ENCODE results near the gene NRXN3.

The NRXN3 gene

GRCh38 chr14:78950649-78951048, 780.5 kb downstream of the NRXN3 start:
- no peak for DNase-seq (ENCODE audit: low read depth)
- no peak for TF ChIP-seq CTCF (IDR thresholded peaks at IDR 0.05; ENCODE audit: insufficient read depth, low read depth, low read length, missing control alignments)
- H3K4me3 ChIP-seq (ENCODE audit: low read depth, low read length), result no peak overlapping the region

GRCh38 chr14:78951602-78952001, 781.4 kb downstream of the NRXN3 start:
- no peak for TF ChIP-seq CTCF (IDR thresholded peaks at IDR 0.05; ENCODE audit: insufficient read depth, low read depth, low read length, missing control alignments)

GRCh38 chr14:78959674-78960264, 789.6 kb downstream of the NRXN3 start:
- DNase-seq (ENCODE audit: low read depth), result peak; percentile 68
- peak; percentile 88 for TF ChIP-seq CTCF (IDR thresholded peaks at IDR 0.05; ENCODE audit: insufficient read depth, low read depth, low read length, missing control alignments)
- H3K4me3 ChIP-seq (ENCODE audit: low read depth, low read length), result no peak overlapping the region

More at GRCh38 chr14:78951602-78952001, 781.4 kb downstream of the NRXN3 start:
- H3K4me3 ChIP-seq (ENCODE audit: low read depth, low read length), result no peak overlapping the region
- DNase-seq (ENCODE audit: low read depth), result no peak

- H3K4me3 ChIP-seq (ENCODE audit: low read depth, low read length), result no peak overlapping the region
- TF ChIP-seq CTCF (IDR thresholded peaks at IDR 0.05; ENCODE audit: insufficient read depth, low read depth, low read length, missing control alignments), result no peak
- no peak for DNase-seq (ENCODE audit: low read depth)
These were observed 797.1 kb downstream of the NRXN3 start for GRCh38 chr14:78967111-78967809.

GRCh38 chr14:78968265-78968664, 798.1 kb downstream of the NRXN3 start:
- no peak for TF ChIP-seq CTCF (IDR thresholded peaks at IDR 0.05; ENCODE audit: insufficient read depth, low read depth, low read length, missing control alignments)

GRCh38 chr14:78970677-78971076, 800.5 kb downstream of the NRXN3 start:
- no peak for TF ChIP-seq CTCF (IDR thresholded peaks at IDR 0.05; ENCODE audit: insufficient read depth, low read depth, low read length, missing control alignments)
- no peak overlapping the region for H3K4me3 ChIP-seq (ENCODE audit: low read depth, low read length)
- DNase-seq (ENCODE audit: low read depth), result peak; percentile 8

More at GRCh38 chr14:78968265-78968664, 798.1 kb downstream of the NRXN3 start:
- H3K4me3 ChIP-seq (ENCODE audit: low read depth, low read length), result no peak overlapping the region
- no peak for DNase-seq (ENCODE audit: low read depth)
